ENCODE data around the gene HSPB1. TPM values are rescaled to one million over a fixed set of nuclear protein-coding genes. Genes with fewer than 3 reads are reported as not detected.

The HSPB1 gene
- total and polyA plus RNA-seq, 2 of the 13 experiments (the other 11 are each of a cell fraction or from before 2014, with no cell fraction given), result 21.0 to 38.6 TPM

DNA sequence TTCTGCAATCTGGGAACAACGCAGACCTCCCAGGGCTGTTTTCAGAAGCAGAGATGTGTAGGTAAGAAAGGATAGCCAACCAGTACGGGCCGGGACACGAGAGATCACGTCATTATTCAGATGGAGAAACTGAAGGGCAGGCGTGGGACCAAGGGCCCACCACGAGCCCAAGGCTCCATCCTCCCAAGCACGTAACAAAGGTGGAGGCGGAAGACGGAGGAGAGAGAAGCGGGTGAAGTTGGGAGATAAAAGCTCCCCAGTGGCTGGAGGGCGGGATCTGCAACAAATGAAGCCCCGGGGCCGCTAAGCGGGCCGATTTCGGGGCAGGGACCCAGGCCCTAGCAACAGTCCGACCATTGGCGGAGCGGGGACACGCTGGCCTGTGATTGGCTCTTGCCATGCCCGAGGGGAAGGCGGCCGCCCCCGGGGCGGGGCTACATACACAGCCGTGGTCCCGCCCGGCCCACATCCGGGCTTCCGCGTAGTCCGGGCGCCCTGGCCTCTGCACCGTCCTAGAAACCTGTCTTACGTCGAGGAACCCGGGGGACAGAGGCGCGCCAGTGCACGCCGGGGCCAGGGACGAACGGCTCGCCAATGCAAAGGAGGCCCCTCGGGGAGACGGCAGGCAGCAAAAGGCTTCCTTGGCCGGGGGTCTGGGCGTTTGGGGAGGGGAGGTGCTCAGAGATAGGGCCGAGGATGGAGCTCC is 15.5 kb downstream of the HSPB1 start (continued):
- TF ChIP-seq ZNF407 (CRISPR knock-in tag; IDR thresholded peaks at IDR 0.05; ENCODE audit: not compliant biosample characterization), result peak; percentile 3
- peak; percentile 79 for TF ChIP-seq POLR2G (IDR thresholded peaks at IDR 0.05; ENCODE audit: low read depth, low read length)
- TF ChIP-seq ZNF83 (CRISPR knock-in tag; IDR thresholded peaks at IDR 0.05; ENCODE audit: borderline replicate concordance), result no peak
- no peak for TF ChIP-seq NR2F6 (IDR thresholded peaks at IDR 0.05)
- TF ChIP-seq NR2F6 (CRISPR knock-in tag; IDR thresholded peaks at IDR 0.05), result peak; percentile 4; the same call in 1 of the 2 replicates
- no peak for TF ChIP-seq ZNF773 (CRISPR knock-in tag; IDR thresholded peaks at IDR 0.05; ENCODE audit: borderline replicate concordance)
- 0 out of 2 replicates have a peak, but pooled peaks have one; percentile 12 for TF ChIP-seq EEA1 (CRISPR knock-in tag; IDR thresholded peaks at IDR 0.05; ENCODE audit: borderline replicate concordance)
- TF ChIP-seq, protein P1, sequence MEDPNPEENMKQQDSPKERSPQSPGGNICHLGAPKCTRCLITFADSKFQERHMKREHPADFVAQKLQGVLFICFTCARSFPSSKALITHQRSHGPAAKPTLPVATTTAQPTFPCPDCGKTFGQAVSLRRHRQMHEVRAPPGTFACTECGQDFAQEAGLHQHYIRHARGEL (CRISPR knock-in tag; IDR thresholded peaks at IDR 0.05), result 0 out of 2 replicates have a peak, but pooled peaks have one; percentile 62
- TF ChIP-seq BCL6 (CRISPR knock-in tag; IDR thresholded peaks at IDR 0.05), result peak; percentile 84
- TF ChIP-seq ZFP91 (CRISPR knock-in tag; IDR thresholded peaks at IDR 0.05; ENCODE audit: borderline replicate concordance), result peak; percentile 75; the same call in 1 of the 2 replicates
- TF ChIP-seq POLR2AphosphoS5 (IDR thresholded peaks at IDR 0.05; ENCODE audit: low read depth, low read length), result peak; percentile 72
- 0 out of 2 replicates have a peak, but pooled peaks have one; percentile 30 for TF ChIP-seq ZNF567 (CRISPR knock-in tag; IDR thresholded peaks at IDR 0.05; ENCODE audit: borderline replicate concordance)
- TF ChIP-seq ZFY (CRISPR knock-in tag; IDR thresholded peaks at IDR 0.05), result peak; percentile 63
- TF ChIP-seq, protein P2, sequence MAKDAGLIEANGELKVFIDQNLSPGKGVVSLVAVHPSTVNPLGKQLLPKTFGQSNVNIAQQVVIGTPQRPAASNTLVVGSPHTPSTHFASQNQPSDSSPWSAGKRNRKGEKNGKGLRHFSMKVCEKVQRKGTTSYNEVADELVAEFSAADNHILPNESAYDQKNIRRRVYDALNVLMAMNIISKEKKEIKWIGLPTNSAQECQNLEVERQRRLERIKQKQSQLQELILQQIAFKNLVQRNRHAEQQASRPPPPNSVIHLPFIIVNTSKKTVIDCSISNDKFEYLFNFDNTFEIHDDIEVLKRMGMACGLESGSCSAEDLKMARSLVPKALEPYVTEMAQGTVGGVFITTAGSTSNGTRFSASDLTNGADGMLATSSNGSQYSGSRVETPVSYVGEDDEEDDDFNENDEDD (CRISPR knock-in tag; IDR thresholded peaks at IDR 0.05; ENCODE audit: borderline replicate concordance), result peak; percentile 44; the same call in 1 of the 2 replicates
- peak; percentile 79; the same call in 1 of the 2 replicates for TF ChIP-seq GABPB1 (CRISPR knock-in tag; IDR thresholded peaks at IDR 0.05)
- TF ChIP-seq ZNF484 (CRISPR knock-in tag; IDR thresholded peaks at IDR 0.05; ENCODE audit: borderline replicate concordance, low read depth), result no peak
- TF ChIP-seq ZNF160 (CRISPR knock-in tag; IDR thresholded peaks at IDR 0.05), result 0 out of 2 replicates have a peak, but pooled peaks have one; percentile 51
- TF ChIP-seq MBD4 (IDR thresholded peaks at IDR 0.05; ENCODE audit: borderline replicate concordance, low read length), result no peak

Data from HepG2 (cell line).